ENCODE data around the gene NME4. TPM values are rescaled to one million over a fixed set of nuclear protein-coding genes. Genes with fewer than 3 reads are reported as not detected.
"Not testable (repeated sequence)": the region's sequence is repeated elsewhere in the genome, so short reads cannot be mapped to it uniquely, and the experiment has no call there.

NME4 gene
- 25.3 TPM for total RNA-seq

GRCh38 chr16:397135-397661 is at the start of gene NME4:
Gene NME4 (plus strand): TSS chr16:397199. CDS start chr16:397223, 24 bp downstream.
- no peak for ATAC-seq

- ATAC-seq, result no peak
Observed at GRCh38 chr16:347203-347602, 49.8 kb upstream of the NME4 start.

GRCh38 chr16:348495-348894 is 48.5 kb upstream of the NME4 start:
- not testable (repeated sequence) for ATAC-seq

GRCh38 chr16:349211-349610 is 47.8 kb upstream of the NME4 start:
- ATAC-seq, result no peak

GRCh38 chr16:350203-350602 is 46.8 kb upstream of the NME4 start:
- no peak for ATAC-seq

GRCh38 chr16:351804-352520 is 45.0 kb upstream of the NME4 start:
- ATAC-seq, result no peak

GRCh38 chr16:352547-353403 is 44.2 kb upstream of the NME4 start, which contains the start of gene AXIN1:
Gene AXIN1 (minus strand): TSS chr16:352723. CDS start chr16:347025, 5,698 bp downstream.
- peak; percentile 92 for ATAC-seq

- ATAC-seq, result peak; percentile 37
Observed at GRCh38 chr16:353404-354290, 43.4 kb upstream of the NME4 start.

GRCh38 chr16:354291-354881 is 42.6 kb upstream of the NME4 start:
- peak; percentile 50 for ATAC-seq

- ATAC-seq, result no peak
Observed at GRCh38 chr16:354971-355461, 42.0 kb upstream of the NME4 start.

GRCh38 chr16:356741-357140 is 40.3 kb upstream of the NME4 start:
- no peak for ATAC-seq

GRCh38 chr16:359067-359763 is 37.8 kb upstream of the NME4 start:
- no peak for ATAC-seq

GRCh38 chr16:359871-360697 is 36.9 kb upstream of the NME4 start:
- no peak for ATAC-seq

- no peak for ATAC-seq
Observed at GRCh38 chr16:360698-361336, 36.2 kb upstream of the NME4 start.

GRCh38 chr16:361341-361871 is 35.6 kb upstream of the NME4 start:
- no peak for ATAC-seq

GRCh38 chr16:361872-362701 is 34.9 kb upstream of the NME4 start:
- ATAC-seq, result peak; percentile 77

GRCh38 chr16:362702-362999 is 34.3 kb upstream of the NME4 start:
- ATAC-seq, result not testable (repeated sequence)

- no peak for ATAC-seq
Observed at GRCh38 chr16:363110-363765, 33.8 kb upstream of the NME4 start.
